Keratinocyte (primary cell): Measurements from ENCODE around the gene HELZ. TPM values are rescaled to one million over a fixed set of nuclear protein-coding genes. Genes with fewer than 3 reads are reported as not detected.
A peak's percentile ranks its signal among the peaks of the same experiment; 100 is the strongest.
"Not testable (repeated sequence)": the region's sequence is repeated elsewhere in the genome, so short reads cannot be mapped to it uniquely, and the experiment has no call there.

Experiments
- DNase-seq: peaks from one replicate; pipeline ENCODE4 v3.0.0-alpha.2; 2011; ENCODE audit warnings: low read depth, missing footprints, low spot score
- FAIRE-seq: peaks from 2 replicates; lab custom pipeline; 2011; peaks lifted over from hg19 to GRCh38; lab: Jason Lieb, UNC
- H2AFZ ChIP-seq: 2 replicates; pipeline ENCODE4 v1.6.0; 2012; ENCODE audit warnings: low read length, control low read depth, inconsistent platforms; ENCODE audit not compliant: control insufficient read depth
- H3K27ac ChIP-seq: 2 replicates; pipeline ENCODE4 v1.5.1; 2011; ENCODE audit warnings: low read length; ENCODE audit not compliant: control insufficient read depth, insufficient read depth
- H3K27me3 ChIP-seq: 3 replicates; pipeline ENCODE4 v1.6.0; 2011; ENCODE audit warnings: low read length; ENCODE audit not compliant: control insufficient read depth, insufficient read depth; ENCODE audit errors: extremely low read depth
- H3K36me3 ChIP-seq, 2 experiments: 2 replicates in 1 of 2; 3 replicates in 1 of 2; pipeline ENCODE4 v1.5.1; 2011; ENCODE audit warnings: low read length in 2 of 2, mild to moderate bottlenecking in 1 of 2; ENCODE audit not compliant: control insufficient read depth in 2 of 2, insufficient read depth in 2 of 2; ENCODE audit errors: extremely low read depth in 1 of 2
- H3K4me1 ChIP-seq: 3 replicates; pipeline ENCODE4 v1.5.1; 2011; ENCODE audit warnings: low read length; ENCODE audit not compliant: control insufficient read depth, insufficient read depth; ENCODE audit errors: extremely low read depth
- H3K4me2 ChIP-seq: 3 replicates; pipeline ENCODE4 v1.6.0; 2011; ENCODE audit warnings: low read depth, low read length; ENCODE audit not compliant: control insufficient read depth, insufficient read depth; ENCODE audit errors: extremely low read depth
- H3K4me3 ChIP-seq, 3 experiments: fragments of 200-600 bp in 1 of 3; sonication (generic) in 1 of 3; 2 replicates in 2 of 3; 3 replicates in 1 of 3; pipeline ENCODE4 v1.5.1; 2011 to 2016; ENCODE audit warnings: low read length in 3 of 3, mild to moderate bottlenecking in 3 of 3, control low read depth in 2 of 3, inconsistent platforms in 1 of 3, low read depth in 1 of 3, mixed read lengths in 1 of 3, mixed run types in 1 of 3, moderate library complexity in 1 of 3; ENCODE audit not compliant: control insufficient read depth in 2 of 3, insufficient read depth in 2 of 3; ENCODE audit errors: extremely low read depth in 1 of 3
- H3K79me2 ChIP-seq: 2 replicates; pipeline ENCODE4 v1.6.0; 2012; ENCODE audit warnings: low read length; ENCODE audit not compliant: control insufficient read depth, insufficient read depth
- H3K9ac ChIP-seq: 3 replicates; pipeline ENCODE4 v1.6.0; 2011; ENCODE audit warnings: low read length; ENCODE audit not compliant: control insufficient read depth, insufficient read depth; ENCODE audit errors: extremely low read depth
- H3K9me1 ChIP-seq: 3 replicates; pipeline ENCODE4 v1.6.0; 2011; ENCODE audit warnings: low read length; ENCODE audit not compliant: control insufficient read depth, insufficient read depth; ENCODE audit errors: extremely low read depth
- H3K9me3 ChIP-seq: 2 replicates; pipeline ENCODE4 v1.5.1; 2012; ENCODE audit warnings: low read depth, low read length; ENCODE audit not compliant: control insufficient read depth
- H4K20me1 ChIP-seq: 3 replicates; pipeline ENCODE4 v1.6.0; 2011; ENCODE audit warnings: low read length; ENCODE audit not compliant: control insufficient read depth, insufficient read depth; ENCODE audit errors: extremely low read depth
- CTCF ChIP-seq, 3 experiments: IDR thresholded peaks in 1 of 3; conservative IDR thresholded peaks in 1 of 3; optimal IDR thresholded peaks in 1 of 3; 2 replicates in 2 of 3; 3 replicates in 1 of 3; pipeline versions ENCODE3 to v1.5.1; 2011; ENCODE audit warnings: low read length in 3 of 3, mild to moderate bottlenecking in 3 of 3, moderate library complexity in 2 of 3, control low read depth in 1 of 3, inconsistent platforms in 1 of 3; ENCODE audit not compliant: insufficient read depth in 2 of 3; ENCODE audit errors: extremely low read depth in 1 of 3
- EZH2 ChIP-seq: IDR thresholded peaks from one replicate; pipeline ENCODE4 v1.6.1; 2012; ENCODE audit warnings: inconsistent platforms, mild to moderate bottlenecking, low read length, moderate library complexity
- dilution Hi-C: fragments of 300-500 bp; cut with MboI; formaldehyde crosslinking; loops from one replicate; pipeline ENCODE4 v1.7.0; 2020; ENCODE audit warnings: low sequenced_read_pairs; ENCODE audit not compliant: extremely low pct_ligation_motif_present
- polyA plus RNA-seq, 5 experiments: library from polyadenylated mRNA; depleted of rRNA in 3 of 5; stranded (reverse) in 3 of 5; stranded (forward) in 1 of 5; unstranded in 1 of 5; fragments of >200 nt; gene quantifications; 1 replicate in 1 of 5; 2 replicates in 3 of 5; 3 replicates in 1 of 5; pipeline versions ENCODE4 v1.2.1 to v1.2.3, GENCODE V29; 2011 to 2012; ENCODE audit warnings: missing spikeins in 2 of 5, low read depth in 1 of 5, low replicate concordance in 1 of 5

The HELZ gene
- polyA plus RNA-seq, 1 donor (not counting 4 experiments of a cell fraction or from before 2014, with no cell fraction given) = 18.2 TPM

GRCh38 chr17:67105213-67105612 is 139.8 kb downstream of the HELZ start:
- H3K9me3 ChIP-seq = no peaks in the 10 kb centered on the region
- TF ChIP-seq CTCF (optimal IDR thresholded peaks at IDR 0.05 in 1 of 3, IDR thresholded peaks at IDR 0.05 in 1 of 3, conservative IDR thresholded peaks at IDR 0.05 in 1 of 3; ENCODE audit: extremely low read depth in 1 of 3, insufficient read depth in 2 of 3, low read length in 3 of 3) = no peak
- no peak for TF ChIP-seq EZH2
- H2AFZ ChIP-seq = no peak overlapping the region
- dilution Hi-C loops = no loop called here
- no peaks in the 10 kb centered on the region for H3K27me3 ChIP-seq
- H3K79me2 ChIP-seq = peaks cover 7% of the 10 kb centered on the region
- DNase-seq (no peak), FAIRE-seq (no peak)
- no peaks in the 10 kb centered on the region for H3K4me1 ChIP-seq
- no peak overlapping the region for H3K4me3 ChIP-seq
- H3K9ac ChIP-seq = no peak overlapping the region
- no peaks in the 10 kb centered on the region for H4K20me1 ChIP-seq
- H3K4me2 ChIP-seq = no peak overlapping the region
- peaks cover 2% of the 10 kb centered on the region for H3K9me1 ChIP-seq
- H3K27ac ChIP-seq = peak overlapping the region; percentile 60
- H3K36me3 ChIP-seq = peaks cover 12 to 17% of the 10 kb centered on the region in 2 experiments

- FAIRE-seq, H3K9me1 ChIP-seq, H2AFZ ChIP-seq, H4K20me1 ChIP-seq, H3K4me1 ChIP-seq, H3K27me3 ChIP-seq, H3K4me2 ChIP-seq, H3K4me3 ChIP-seq, H3K27ac ChIP-seq, dilution Hi-C loops, H3K79me2 ChIP-seq, DNase-seq, H3K9ac ChIP-seq, H3K9me3 ChIP-seq: not testable (repeated sequence)
- H3K36me3 ChIP-seq = peaks cover 12 to 17% of the 10 kb centered on the region in 2 experiments
These were observed 140.4 kb downstream of the HELZ start for GRCh38 chr17:67104641-67105040.

GRCh38 chr17:67098006-67098405 is 147.0 kb downstream of the HELZ start:
- peaks cover 2% of the 10 kb centered on the region for H3K9me1 ChIP-seq
- H3K27ac ChIP-seq = no peak overlapping the region
- H3K27me3 ChIP-seq = no peaks in the 10 kb centered on the region
- peaks cover 0 to 1% of the 10 kb centered on the region in 2 experiments for H3K36me3 ChIP-seq
- no peaks in the 10 kb centered on the region for H3K9me3 ChIP-seq
- dilution Hi-C loops = no loop called here
- TF ChIP-seq CTCF (optimal IDR thresholded peaks at IDR 0.05 in 1 of 3, IDR thresholded peaks at IDR 0.05 in 1 of 3, conservative IDR thresholded peaks at IDR 0.05 in 1 of 3; ENCODE audit: extremely low read depth in 1 of 3, insufficient read depth in 2 of 3, low read length in 3 of 3) = no peak
- no peak for TF ChIP-seq EZH2
- H3K79me2 ChIP-seq = peaks cover 6% of the 10 kb centered on the region
- H3K4me3 ChIP-seq = no peak overlapping the region
- H3K4me2 ChIP-seq = no peak overlapping the region
- no peak overlapping the region for H3K9ac ChIP-seq
- no peaks in the 10 kb centered on the region for H3K4me1 ChIP-seq
- no peak overlapping the region for H2AFZ ChIP-seq
- no peaks in the 10 kb centered on the region for H4K20me1 ChIP-seq
- DNase-seq (no peak), FAIRE-seq (no peak)
